Endothelial cell of umbilical vein (primary cell): ENCODE results near the gene MAPK8IP3. TPM values are rescaled to one million over a fixed set of nuclear protein-coding genes. Genes with fewer than 3 reads are reported as not detected.

ENCODE experiments used
- BruUV-seq: library from RNA; stranded (reverse); fragments of 400-500 nt; replicated peaks from 2 replicates; lab custom pipeline; 2021; lab: Mats Ljungman, UMichigan
- CTCF ChIA-PET: fragments of 300-600, 350-600 bp; sonication (Branson Sonifier 250); formaldehyde crosslinking; loops from one replicate; lab custom pipeline; 2021; ENCODE audit warnings: antibody characterized with exemption, inconsistent platforms; lab: Charles Lee
- POLR2A ChIA-PET: fragments of 300-600, 350-600 bp; sonication (Branson Sonifier 250); formaldehyde crosslinking; loops from one replicate; lab custom pipeline; 2021; ENCODE audit warnings: antibody characterized with exemption, inconsistent platforms; lab: Charles Lee
- DNase-seq: peaks from one replicate; pipeline ENCODE4 v3.0.0-alpha.2; 2011; ENCODE audit warnings: low read depth, low spot score
- FAIRE-seq: peaks from 2 replicates; lab custom pipeline; 2011; peaks lifted over from hg19 to GRCh38; lab: Jason Lieb, UNC
- H2AFZ ChIP-seq: 2 replicates; pipeline ENCODE4 v1.6.0; 2012; ENCODE audit warnings: low read depth, low read length, control low read depth, inconsistent platforms
- H3K27ac ChIP-seq: 2 replicates; pipeline ENCODE4 v1.5.1; 2011; ENCODE audit warnings: low read depth, mild to moderate bottlenecking, control low read depth, low read length, moderate library complexity; ENCODE audit not compliant: insufficient read depth
- H3K27me3 ChIP-seq, 2 experiments: 2 replicates each; pipeline versions ENCODE4 v1.6.0 to v1.6.1; 2011; ENCODE audit warnings: low read length in 2 of 2, mixed read lengths in 1 of 2; ENCODE audit not compliant: control insufficient read depth in 2 of 2, insufficient read depth in 2 of 2
- H3K36me3 ChIP-seq, 2 experiments: 2 replicates in 1 of 2; 3 replicates in 1 of 2; pipeline ENCODE4 v1.5.1; 2011; ENCODE audit warnings: low read length in 2 of 2, mild to moderate bottlenecking in 1 of 2, moderate library complexity in 1 of 2; ENCODE audit not compliant: control insufficient read depth in 2 of 2, insufficient read depth in 2 of 2; ENCODE audit errors: extremely low read depth in 1 of 2
- H3K4me1 ChIP-seq: 3 replicates; pipeline ENCODE4 v1.5.1; 2011; ENCODE audit warnings: mild to moderate bottlenecking, low read length; ENCODE audit not compliant: control insufficient read depth, insufficient read depth; ENCODE audit errors: extremely low read depth
- H3K4me2 ChIP-seq: 2 replicates; pipeline ENCODE4 v1.6.1; 2011; ENCODE audit warnings: low read length, control low read depth, mixed read lengths; ENCODE audit not compliant: insufficient read depth
- H3K4me3 ChIP-seq, 3 experiments: fragments of 200-600 bp in 1 of 3; sonication (generic), shearing (Covaris generic) in 1 of 3; replicated peaks in 1 of 3; 2 replicates each; pipeline ENCODE4 v1.5.1; 2011 to 2016; ENCODE audit warnings: control low read depth in 3 of 3, low read length in 3 of 3, mild to moderate bottlenecking in 2 of 3, inconsistent platforms in 1 of 3, low read depth in 1 of 3, moderate library complexity in 1 of 3; ENCODE audit not compliant: insufficient read depth in 1 of 3
- H3K79me2 ChIP-seq: 2 replicates; pipeline ENCODE4 v1.6.0; 2012; ENCODE audit warnings: low read length, inconsistent platforms; ENCODE audit not compliant: control insufficient read depth, insufficient read depth
- H3K9ac ChIP-seq: replicated peaks from 2 replicates; pipeline ENCODE3; 2011; ENCODE audit warnings: low read length, control low read depth; ENCODE audit not compliant: insufficient read depth; ENCODE audit errors: extremely low read depth
- H3K9me1 ChIP-seq: replicated peaks from 3 replicates; pipeline ENCODE4 v1.6.0; 2011; ENCODE audit warnings: mild to moderate bottlenecking, low read length; ENCODE audit not compliant: control insufficient read depth, insufficient read depth; ENCODE audit errors: extremely low read depth
- H3K9me3 ChIP-seq: replicated peaks from 2 replicates; pipeline ENCODE4 v1.5.1; 2012; ENCODE audit warnings: low read length, inconsistent platforms; ENCODE audit not compliant: control insufficient read depth, insufficient read depth
- H4K20me1 ChIP-seq: replicated peaks from 2 replicates; pipeline ENCODE3; 2011; ENCODE audit warnings: mild to moderate bottlenecking, low read length; ENCODE audit not compliant: control insufficient read depth, insufficient read depth; ENCODE audit errors: extremely low read depth
- CTCF ChIP-seq, 2 donors: IDR thresholded peaks; 1 replicate in 1 of 2; 2 replicates in 1 of 2; pipeline ENCODE4 v1.5.1; 2011; ENCODE audit warnings: low read length in 2 of 2, mild to moderate bottlenecking in 2 of 2, moderate library complexity in 2 of 2, control low read depth in 1 of 2, inconsistent platforms in 1 of 2, low read depth in 1 of 2; ENCODE audit not compliant: insufficient read depth in 1 of 2; ENCODE audit errors: extremely low read depth in 1 of 2
- EZH2 ChIP-seq: IDR thresholded peaks from 2 replicates; pipeline ENCODE4 v1.6.1; 2012; ENCODE audit warnings: borderline replicate concordance, low read depth, mild to moderate bottlenecking, moderate library complexity, low read length, inconsistent platforms; ENCODE audit not compliant: severe bottlenecking
- FOS ChIP-seq: IDR thresholded peaks from 2 replicates; pipeline ENCODE4 v1.6.1; 2011; ENCODE audit warnings: mild to moderate bottlenecking, low read length, moderate library complexity, borderline replicate concordance; ENCODE audit not compliant: insufficient read depth
- GATA2 ChIP-seq: IDR thresholded peaks from 2 replicates; pipeline ENCODE4 v1.7.0; 2011; ENCODE audit warnings: low read depth, mild to moderate bottlenecking, moderate library complexity, mixed read lengths, low read length; ENCODE audit not compliant: insufficient read length, insufficient read depth
- JUN ChIP-seq: IDR thresholded peaks from 2 replicates; pipeline ENCODE4 v1.6.1; 2011; ENCODE audit warnings: borderline replicate concordance, low read depth; ENCODE audit not compliant: insufficient read length, insufficient read depth
- MAX ChIP-seq: IDR thresholded peaks from 2 replicates; pipeline ENCODE4 v1.6.1; 2011; ENCODE audit not compliant: insufficient read depth, insufficient read length
- MYC ChIP-seq: IDR thresholded peaks from one replicate; pipeline ENCODE4 v1.6.1; 2011; ENCODE audit warnings: mild to moderate bottlenecking, low read depth, low read length
- POLR2A ChIP-seq: IDR thresholded peaks from 2 replicates; pipeline ENCODE4 v1.6.1; 2012; ENCODE audit warnings: low read depth, mild to moderate bottlenecking, control low read depth, low read length
- POLR2AphosphoS5 ChIP-seq: IDR thresholded peaks from 2 replicates; pipeline ENCODE4 v1.6.1; 2012; ENCODE audit warnings: low read depth, mild to moderate bottlenecking, control low read depth, low read length, moderate library complexity; ENCODE audit not compliant: insufficient read depth
- dilution Hi-C: fragments of 300-500 bp; cut with MboI; formaldehyde crosslinking; loops from one replicate; pipeline ENCODE4 v1.15.0; 2019; ENCODE audit warnings: low sequenced_read_pairs; ENCODE audit not compliant: extremely low pct_ligation_motif_present
- intact Hi-C: fragments of 100-400 bp; cut with micrococcal nuclease; formaldehyde crosslinking; loops from one replicate; pipeline ENCODE4 v1.10.0; 2022
- polyA plus RNA-seq, 4 experiments: library from polyadenylated mRNA; depleted of rRNA in 3 of 4; stranded (reverse) in 3 of 4; unstranded in 1 of 4; fragments of >200 nt; gene quantifications; 2 replicates each; pipeline versions ENCODE4 v1.2.1 to v1.2.3, GENCODE V29; 2011 to 2012; ENCODE audit warnings: missing spikeins in 1 of 4
- total RNA-seq: library from RNA; stranded (reverse); gene quantifications from 2 replicates; pipeline ENCODE4 v1.2.3, GENCODE V29; 2021

Gene MAPK8IP3
- total and polyA plus RNA-seq, 2 donors (not counting 3 experiments of a cell fraction or from before 2014, with no cell fraction given), result 40.7 to 92.2 TPM

- Histone ChIP-seq H3K79me2 (peaks cover 64% of the 10 kb centered on the region), H4K20me1 (peaks cover 4% of the 10 kb centered on the region), H3K4me1 (peaks cover 14% of the 10 kb centered on the region), H3K27ac (no peak overlapping the region), H3K27me3 (no peaks in the 10 kb centered on the region), H3K36me3 (peaks cover 22 to 31% of the 10 kb centered on the region in 2 experiments), H2AFZ (no peak overlapping the region), H3K4me2 (no peak overlapping the region), H3K9ac (no peak overlapping the region), H3K9me1 (no peaks in the 10 kb centered on the region), H3K9me3 (no peaks in the 10 kb centered on the region), H3K4me3 (no peak overlapping the region)
- intact Hi-C loops (no loop called here), dilution Hi-C loops (no loop called here)
- ChIA-PET CTCF (interaction anchor here (1.6 to 2.0 kb wide), 2 partner anchors 14 to 16 kb away, joined by 5 to 25 read pairs; partner anchors contain the start of gene MAPK8IP3), POLR2A (no interaction called here)
- no peak for FAIRE-seq
- TF ChIP-seq FOS (peak; percentile 9), MAX (no peak)
- no peak for DNase-seq
- BruUV-seq, result no TSS peak
Measured at GRCh38 chr16:1691956-1692355, 14.0 kb upstream of the MAPK8IP3 start.

- peaks cover 26% of the 10 kb centered on the region for H3K79me2 ChIP-seq
- dilution Hi-C loops, result no loop called here
- intact Hi-C loops, result no loop called here
- no peak overlapping the region for H3K4me3 ChIP-seq
- H3K27ac ChIP-seq, result no peak overlapping the region
- no peaks in the 10 kb centered on the region for H4K20me1 ChIP-seq
- no peak overlapping the region for H2AFZ ChIP-seq
- no peak overlapping the region for H3K4me2 ChIP-seq
- DNase-seq (no peak), FAIRE-seq (peak; percentile 69)
- ChIA-PET POLR2A (no interaction called here), CTCF (no interaction called here)
- TF ChIP-seq CTCF (IDR thresholded peaks at IDR 0.05; ENCODE audit: extremely low read depth in 1 of 2, insufficient read depth in 1 of 2, low read depth in 1 of 2, low read length in 2 of 2) (no peak), POLR2AphosphoS5 (no peak), JUN (no peak), GATA2 (no peak), MAX (no peak), POLR2A (no peak), FOS (no peak), MYC (no peak), EZH2 (no peak)
- H3K9me1 ChIP-seq, result no peaks in the 10 kb centered on the region
- H3K9ac ChIP-seq, result no peak overlapping the region
- peaks cover 23 to 26% of the 10 kb centered on the region in 2 experiments for H3K36me3 ChIP-seq
- no TSS peak for BruUV-seq
- H3K9me3 ChIP-seq, result no peaks in the 10 kb centered on the region
- peaks cover 2% of the 10 kb centered on the region for H3K4me1 ChIP-seq
- no peaks in the 10 kb centered on the region for H3K27me3 ChIP-seq
Measured at GRCh38 chr16:1696863-1697262, 9.1 kb upstream of the MAPK8IP3 start.
